K562 (cell line): ENCODE data around the gene PSMB7. TPM values are rescaled to one million over a fixed set of nuclear protein-coding genes. Genes with fewer than 3 reads are reported as not detected.

Experiments
- ATAC-seq: fragments of 200-7000 bp; cut with Tn5 transposase; 3 replicates; pipeline ENCODE4 v1.9.1; 2020; ENCODE audit warnings: moderate library complexity
- BruUV-seq: library from RNA; stranded (reverse); fragments of 400-500 nt; replicated peaks from 2 replicates; lab custom pipeline; 2021; lab: Mats Ljungman, UMichigan
- CTCF ChIA-PET: fragments of 300-600 bp; formaldehyde crosslinking; extraction: SDS; loops from one replicate; lab custom pipeline; 2021; ENCODE audit warnings: low intra/inter-chr PET ratio; lab: Yijun Ruan, JAX
- POLR2A ChIA-PET: fragments of 300-600, 350-650 bp; sonication (Branson Sonifier 250); formaldehyde crosslinking; extraction: SDS; loops from one replicate; lab custom pipeline; 2021; ENCODE audit warnings: antibody characterized with exemption, inconsistent platforms; lab: Yijun Ruan, JAX
- DNase-seq, 4 experiments: peaks; one replicate each; pipeline versions ENCODE4 v3.0.0 to v3.0.0-alpha.2; 2011 to 2018; ENCODE audit warnings: low spot score in 3 of 4, mixed read lengths in 3 of 4; ENCODE audit errors: extremely low read depth in 1 of 4
- FAIRE-seq: peaks from 2 replicates; lab custom pipeline; 2011; peaks lifted over from hg19 to GRCh38; lab: Jason Lieb, UNC
- H2AFZ ChIP-seq: 2 replicates; pipeline ENCODE4 v1.6.0; 2011; ENCODE audit warnings: low read depth, low read length, control low read depth, inconsistent platforms
- H3K27ac ChIP-seq: fragments of 200-600 bp; 3 replicates; pipeline ENCODE4 v1.8.0; 2011; ENCODE audit warnings: low read depth, mild to moderate bottlenecking, control low read depth, inconsistent platforms, low read length, moderate library complexity, mixed read lengths; ENCODE audit errors: extremely low read depth
- H3K27me3 ChIP-seq, 2 experiments: fragments of 300-600 bp in 1 of 2; 2 replicates in 1 of 2; 3 replicates in 1 of 2; pipeline versions ENCODE4 v1.6.0 to v1.8.0; 2011; ENCODE audit warnings: inconsistent platforms in 2 of 2, low read length in 2 of 2, mild to moderate bottlenecking in 1 of 2, mixed read lengths in 1 of 2, moderate library complexity in 1 of 2; ENCODE audit not compliant: control insufficient read depth in 2 of 2, insufficient read depth in 2 of 2
- H3K36me3 ChIP-seq: fragments of 300-600 bp; 3 replicates; pipeline ENCODE4 v1.8.0; 2011; ENCODE audit warnings: mild to moderate bottlenecking, low read length, inconsistent platforms; ENCODE audit not compliant: control insufficient read depth, insufficient read depth
- H3K4me1 ChIP-seq, 2 experiments: fragments of 200-600 bp in 1 of 2; replicated peaks in 1 of 2; 2 replicates in 1 of 2; 3 replicates in 1 of 2; pipeline versions ENCODE4 v1.5.1 to v1.8.0; 2011; ENCODE audit warnings: inconsistent platforms in 2 of 2, low read length in 2 of 2, mild to moderate bottlenecking in 1 of 2, mixed read lengths in 1 of 2, moderate library complexity in 1 of 2; ENCODE audit not compliant: control insufficient read depth in 2 of 2, insufficient read depth in 2 of 2
- H3K4me2 ChIP-seq: 2 replicates; pipeline ENCODE4 v1.6.1; 2011; ENCODE audit warnings: low read length, control low read depth, inconsistent platforms, mixed read lengths; ENCODE audit not compliant: insufficient read depth
- H3K4me3 ChIP-seq: fragments of 200-600 bp; sonication (generic), shearing (Covaris generic); 2 replicates; pipeline ENCODE4 v1.5.1; 2016; ENCODE audit warnings: control low read depth, inconsistent platforms
- H3K79me2 ChIP-seq: fragments of 200-600 bp; 3 replicates; pipeline ENCODE4 v1.8.0; 2011; ENCODE audit warnings: low read length, inconsistent platforms; ENCODE audit not compliant: control insufficient read depth, insufficient read depth
- H3K9ac ChIP-seq, 2 experiments: 2 replicates each; pipeline versions ENCODE4 v1.6.0 to v1.6.1; 2011; ENCODE audit warnings: low read depth in 2 of 2, low read length in 2 of 2, control low read depth in 1 of 2, inconsistent platforms in 1 of 2, mild to moderate bottlenecking in 1 of 2, mixed read lengths in 1 of 2; ENCODE audit not compliant: insufficient read depth in 1 of 2
- H3K9me1 ChIP-seq: one replicate; pipeline ENCODE4 v1.6.0; 2011; ENCODE audit warnings: inconsistent platforms, mild to moderate bottlenecking, low read length, moderate library complexity; ENCODE audit not compliant: control insufficient read depth, insufficient read depth
- H3K9me3 ChIP-seq: replicated peaks from 2 replicates; pipeline ENCODE4 v1.5.1; 2011; ENCODE audit warnings: low read depth, low read length, inconsistent platforms; ENCODE audit not compliant: control insufficient read depth, insufficient read depth
- H4K20me1 ChIP-seq: replicated peaks from 2 replicates; pipeline ENCODE4 v1.6.1; 2011; ENCODE audit warnings: low read length, inconsistent platforms, mixed read lengths; ENCODE audit not compliant: control insufficient read depth, insufficient read depth
- ATF1 ChIP-seq, 2 experiments: fragments of 450-650 bp in 1 of 2; IDR thresholded peaks; 2 replicates each; pipeline ENCODE4 v1.6.1; 2016; ENCODE audit warnings: missing compliant biosample characterization in 1 of 2, missing genetic modification characterization in 1 of 2
- ATF3 ChIP-seq, 2 experiments: fragments of 450-650 bp in 1 of 2; sonication (generic) in 1 of 2; formaldehyde crosslinking in 1 of 2; IDR thresholded peaks in 1 of 2; conservative IDR thresholded peaks in 1 of 2; 2 replicates each; pipeline versions ENCODE4 v1.6.1 to v1.8.1; 2016 to 2023; ENCODE audit warnings: mild to moderate bottlenecking in 2 of 2, moderate library complexity in 2 of 2, inconsistent platforms in 1 of 2, missing genetic modification reagents in 1 of 2
- BRD4 ChIP-seq: fragments of 200-600 bp; sonication (generic); IDR thresholded peaks from 2 replicates; pipeline ENCODE4 v1.6.1; 2017; ENCODE audit warnings: inconsistent platforms
- CEBPB ChIP-seq: fragments of 450-650 bp; IDR thresholded peaks from 2 replicates; pipeline ENCODE4 v1.6.1; 2016; ENCODE audit warnings: missing genetic modification characterization, missing compliant biosample characterization
- CEBPG ChIP-seq, 3 experiments: fragments of 200-800 bp in 1 of 3; sonication (Bioruptor generic) in 1 of 3; sonication (generic) in 1 of 3; formaldehyde crosslinking in 1 of 3; IDR thresholded peaks in 2 of 3; conservative IDR thresholded peaks in 1 of 3; 2 replicates each; pipeline versions ENCODE4 v1.6.1 to v1.8.0; 2016 to 2022; ENCODE audit warnings: missing compliant biosample characterization in 2 of 3, missing genetic modification characterization in 2 of 3, mild to moderate bottlenecking in 1 of 3, missing genetic modification reagents in 1 of 3
- CHCHD3 ChIP-seq: fragments of 250-450 bp; sonication (Bioruptor Pico); IDR thresholded peaks from 2 replicates; pipeline ENCODE4 v2.1.2; 2022; ENCODE audit warnings: mild to moderate bottlenecking
- CREM ChIP-seq: IDR thresholded peaks from 2 replicates; pipeline ENCODE4 v1.6.1; 2014; ENCODE audit warnings: antibody characterized with exemption, low read depth
- FOS ChIP-seq: IDR thresholded peaks from 3 replicates; pipeline ENCODE4 v1.6.1; 2011; ENCODE audit not compliant: insufficient read length; ENCODE audit errors: extremely low read depth
- FOSL1 ChIP-seq: fragments of 200-800 bp; sonication (Bioruptor generic); conservative IDR thresholded peaks from 2 replicates; pipeline ENCODE4 v1.6.1; 2016; ENCODE audit warnings: missing genetic modification characterization, missing compliant biosample characterization
- GABPA ChIP-seq: fragments of 200-800 bp; sonication (Bioruptor generic); conservative IDR thresholded peaks from 2 replicates; pipeline ENCODE4 v1.6.1; 2016; ENCODE audit warnings: low read depth, missing genetic modification characterization, missing compliant biosample characterization
- GTF2F1 ChIP-seq: IDR thresholded peaks from 2 replicates; pipeline ENCODE4 v1.6.1; 2011; ENCODE audit warnings: low read depth, low read length, improper control_type of control experiment
- JUND ChIP-seq, 2 experiments: IDR thresholded peaks; 2 replicates in 1 of 2; 3 replicates in 1 of 2; pipeline ENCODE4 v1.6.1; 2011; ENCODE audit warnings: borderline replicate concordance in 2 of 2, low read depth in 2 of 2, low read length in 2 of 2, improper control_type of control experiment in 1 of 2, missing biosample characterization in 1 of 2, missing genetic modification characterization in 1 of 2, missing genetic modification reagents in 1 of 2
- MAFK ChIP-seq: IDR thresholded peaks from 2 replicates; pipeline ENCODE4 v1.6.1; 2011; ENCODE audit warnings: low read length, improper control_type of control experiment
- RAD21 ChIP-seq, 2 experiments: fragments of 250-450 bp in 1 of 2; fragments of 450-650 bp in 1 of 2; sonication (Bioruptor Pico) in 1 of 2; formaldehyde crosslinking in 1 of 2; IDR thresholded peaks in 1 of 2; conservative IDR thresholded peaks in 1 of 2; 2 replicates each; pipeline versions ENCODE4 v1.4.0 to v1.8.0; 2020 to 2022; ENCODE audit warnings: mild to moderate bottlenecking in 2 of 2, moderate library complexity in 1 of 2
- TAF9B ChIP-seq: fragments of 450-650 bp; IDR thresholded peaks from 2 replicates; pipeline ENCODE4 v1.6.1; 2018; ENCODE audit warnings: mild to moderate bottlenecking; ENCODE audit not compliant: partially characterized antibody
- TEAD4 ChIP-seq, 2 experiments: sonication (generic) in 1 of 2; formaldehyde crosslinking in 1 of 2; IDR thresholded peaks; 2 replicates each; pipeline versions ENCODE4 v1.6.1 to v1.8.0; 2012 to 2022; ENCODE audit warnings: borderline replicate concordance in 1 of 2, inconsistent platforms in 1 of 2, low read length in 1 of 2, mild to moderate bottlenecking in 1 of 2, missing genetic modification reagents in 1 of 2
- ZNF175 ChIP-seq: fragments of 200-800 bp; sonication (Bioruptor generic); IDR thresholded peaks from 2 replicates; pipeline ENCODE4 v1.6.1; 2016; ENCODE audit warnings: low read depth, mild to moderate bottlenecking, missing genetic modification characterization, missing compliant biosample characterization
- ZNF324 ChIP-seq: fragments of 250-450 bp; sonication (Bioruptor Pico); IDR thresholded peaks from 2 replicates; pipeline ENCODE4 v1.4.0; 2020; ENCODE audit warnings: mild to moderate bottlenecking
- ZNF584 ChIP-seq: fragments of 200-800 bp; sonication (Bioruptor generic); IDR thresholded peaks from 2 replicates; pipeline ENCODE4 v1.6.1; 2016; ENCODE audit warnings: low read depth, mild to moderate bottlenecking, missing genetic modification characterization, missing compliant biosample characterization
- WGBS: fragments of 100-300 bp; shearing (Covaris generic); methylation state at CpG from one replicate; pipeline ENCODE4 v1.1.6; 2016; ENCODE audit warnings: low coverage, mixed read lengths; ENCODE audit not compliant: insufficient coverage; ENCODE audit errors: missing lambda C conversion rate; 5-methylcytosine and 5-hydroxymethylcytosine counted together
- in situ Hi-C: fragments of 300-500 bp; cut with MboI; formaldehyde crosslinking; loops from 4 replicates; pipeline ENCODE4 v1.15.0; 2018; ENCODE audit warnings: inconsistent platforms, mixed read lengths
- intact Hi-C: fragments of 100-400 bp; cut with micrococcal nuclease; formaldehyde crosslinking; loops from 2 replicates; pipeline ENCODE4 v1.14.2; 2022
- polyA plus RNA-seq, 8 experiments: library from polyadenylated mRNA; depleted of rRNA in 4 of 8; stranded (reverse) in 5 of 8; unstranded in 3 of 8; fragments of >200 nt; fragmentation: Nextera tagmentation in 2 of 8; fragmentation: Illumina TruSeq in 1 of 8; extraction: Ambion mirVana in 2 of 8; extraction: Trizol in 1 of 8; gene quantifications; 2 replicates each; pipeline versions ENCODE4 v1.2.1 to v1.2.3, GENCODE V29; 2011 to 2014; ENCODE audit warnings: inconsistent platforms in 1 of 8, missing spikeins in 1 of 8
- total RNA-seq, 7 experiments: library from RNA; depleted of rRNA in 6 of 7; stranded (reverse); fragments of >200 nt in 6 of 7; fragmentation: Illumina TruSeq in 2 of 7; extraction: Trizol in 2 of 7; gene quantifications; 2 replicates each; pipeline versions ENCODE4 v1.2.1 to v1.2.3, GENCODE V29; 2011 to 2021; ENCODE audit warnings: low replicate concordance in 1 of 7

PSMB7 gene
- total and polyA plus RNA-seq, 9 of the 15 experiments (the other 6 are each of a cell fraction or from before 2014, with no cell fraction given) = 321 to 978 (median 407) TPM

- no peaks in the 10 kb centered on the region for H3K36me3 ChIP-seq
- WGBS = 34% methylated on average over 13 of the region's 13 CpGs
- H4K20me1 ChIP-seq = peaks cover 11% of the 10 kb centered on the region; the same call in 1 of the 2 replicates
- DNase-seq (peak in 1 of 4 experiments; percentile 29), FAIRE-seq (peak; percentile 44), ATAC-seq (peak; percentile 75)
- no peaks in the 10 kb centered on the region for H3K79me2 ChIP-seq
- in situ Hi-C loops = loop anchor here (25.0 kb wide), 1 partner anchor 769 kb away; no protein-coding TSS in a partner anchor
- no peaks in the 10 kb centered on the region for H3K9me3 ChIP-seq
- no peak overlapping the region for H3K27ac ChIP-seq
- H3K9ac ChIP-seq = no peak overlapping the region
- H3K4me3 ChIP-seq = no peak overlapping the region
- no peaks in the 10 kb centered on the region for H3K9me1 ChIP-seq
- intact Hi-C loops = no loop called here
- no peaks in the 10 kb centered on the region for H3K27me3 ChIP-seq
- no peak overlapping the region for H3K4me2 ChIP-seq
- ChIA-PET POLR2A (interaction anchor here (0.5 to 1.0 kb wide), 2 partner anchors 38 to 174 kb away, joined by 3 read pairs; no protein-coding TSS in a partner anchor), CTCF (no interaction called here)
- no TSS peak for BruUV-seq
- H3K4me1 ChIP-seq = peaks cover 4 to 14% of the 10 kb centered on the region in 2 experiments; a peak in 3 of 5 replicates
- no peak overlapping the region for H2AFZ ChIP-seq
- TF ChIP-seq CEBPG (CRISPR knock-in tag; IDR thresholded peaks at IDR 0.05) (peak; percentile 30; the same call in 1 of the 2 replicates), CEBPG (tag; conservative IDR thresholded peaks at IDR 0.05 in 1 of 2, IDR thresholded peaks at IDR 0.05 in 1 of 2) (peak; percentile 50 to 84), JUND (IDR thresholded peaks at IDR 0.05; ENCODE audit: borderline replicate concordance, low read depth, low read length) (peak; percentile 69), JUND (tag; IDR thresholded peaks at IDR 0.05; ENCODE audit: borderline replicate concordance, low read depth, low read length) (peak; percentile 42; the same call in 1 of the 3 replicates), ATF3 (IDR thresholded peaks at IDR 0.05) (peak; percentile 89), ATF3 (CRISPR knock-in tag; conservative IDR thresholded peaks at IDR 0.05) (no peak), CREM (peak; percentile 41; the same call in 1 of the 2 replicates), ZNF584 (CRISPR knock-in tag) (peak; percentile 76), ZNF324 (CRISPR knock-in tag) (no peak), ATF1 (CRISPR knock-in tag; IDR thresholded peaks at IDR 0.05) (no peak), ATF1 (tag; IDR thresholded peaks at IDR 0.05) (0 out of 2 replicates have a peak, but pooled peaks have one; percentile 12), GTF2F1 (no peak), ZNF175 (CRISPR knock-in tag) (peak; percentile 89), MAFK (peak; percentile 47), BRD4 (no peak), GABPA (tag) (0 out of 2 replicates have a peak, but pooled peaks have one; percentile 21), RAD21 (CRISPR knock-in tag; conservative IDR thresholded peaks at IDR 0.05 in 1 of 2, IDR thresholded peaks at IDR 0.05 in 1 of 2) (no peak), TEAD4 (IDR thresholded peaks at IDR 0.05; ENCODE audit: low read length) (no peak), TEAD4 (CRISPR knock-in tag; IDR thresholded peaks at IDR 0.05; ENCODE audit: borderline replicate concordance) (no peak), TAF9B (no peak), CEBPB (tag) (0 out of 2 replicates have a peak, but pooled peaks have one; percentile 20), CHCHD3 (CRISPR knock-in tag) (no peak), FOS (peak; percentile 7), FOSL1 (peak; percentile 83)
Observed at GRCh38 chr9:124306098-124306735, 109.0 kb downstream of the PSMB7 start.
